ENCODE results near the gene ASB2. TPM values are rescaled to one million over a fixed set of nuclear protein-coding genes. Genes with fewer than 3 reads are reported as not detected.

The ASB2 gene
- polyA plus RNA-seq, 1 experiment: 0.06 TPM

DNA sequence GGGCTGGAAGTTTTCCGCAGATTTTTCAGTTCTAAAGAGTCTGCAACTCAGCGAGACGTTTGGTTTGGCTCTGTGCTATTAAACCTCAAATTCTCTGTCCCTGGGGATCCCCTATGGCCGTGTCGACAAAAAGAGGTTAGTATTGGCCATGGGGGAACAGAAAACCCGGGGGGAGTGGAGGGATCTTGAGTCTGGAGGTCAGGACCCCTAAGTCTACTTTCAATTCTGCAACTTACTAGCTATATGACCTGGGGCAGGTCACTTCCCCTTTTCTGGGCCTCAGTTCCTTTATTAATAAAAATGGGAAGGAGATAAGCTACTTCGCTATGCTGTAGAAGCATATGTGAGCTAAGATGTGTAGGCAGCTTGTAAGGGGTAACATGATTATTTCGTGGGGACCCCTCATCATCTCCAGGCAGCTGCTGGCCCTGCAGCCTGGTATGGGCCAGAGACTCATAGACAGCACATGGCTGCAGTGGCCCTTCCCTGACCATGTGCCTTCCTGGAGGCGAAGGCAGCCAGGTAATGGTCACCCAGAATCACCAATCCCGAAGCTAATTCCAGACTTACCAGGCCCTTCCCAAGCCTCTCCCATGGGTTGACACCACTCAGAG, 8.6 kb downstream of the ASB2 start:
- no peaks in the 10 kb centered on the region for H3K36me3 ChIP-seq (ENCODE audit: control insufficient read depth, insufficient read depth, low read length)
- POLR2A ChIA-PET: no interaction called here
- TF ChIP-seq CTCF (IDR thresholded peaks at IDR 0.05; ENCODE audit: insufficient read depth, low read depth, low read length): no peak
- no peak overlapping the region for H3K4me3 ChIP-seq (ENCODE audit: low read depth, low read length)
- peaks cover 1% of the 10 kb centered on the region; the same call in 1 of the 2 replicates for H3K27me3 ChIP-seq (ENCODE audit: control insufficient read depth, insufficient read depth, low read length)
- CTCF ChIA-PET: interaction anchor here (1.0 to 2.9 kb wide), 3 partner anchors 17 to 169 kb away, joined by 3 to 16 read pairs (median 6); no protein-coding TSS in a partner anchor
- DNase-seq (ENCODE audit: low read depth): no peak

DNA sequence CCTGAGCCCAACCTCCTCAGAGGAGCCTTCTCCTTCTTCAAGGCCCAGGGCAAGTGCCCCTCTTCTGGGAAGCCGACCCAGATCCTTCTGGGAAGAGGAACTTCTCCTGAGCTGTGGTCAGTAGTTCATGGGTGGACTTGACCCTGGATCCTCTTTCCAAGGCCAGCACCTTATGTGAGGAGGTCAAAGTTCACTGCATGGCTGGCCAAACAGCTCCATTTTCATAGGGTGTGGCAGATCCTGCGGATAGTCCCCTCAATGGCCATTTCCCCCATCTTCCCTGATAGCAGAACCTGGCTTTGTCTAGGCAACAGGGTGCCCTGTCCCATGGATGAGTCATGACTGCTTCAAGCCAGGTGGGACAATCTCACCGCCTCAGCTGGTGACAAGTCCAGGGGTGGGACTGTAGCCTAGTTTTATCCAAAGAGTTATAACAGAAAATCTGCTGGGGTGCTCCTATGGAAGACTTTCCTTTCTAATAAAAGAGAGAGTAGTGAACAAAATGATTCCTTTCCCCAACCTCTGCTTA, 10.4 kb downstream of the ASB2 start:
- H3K27me3 ChIP-seq (ENCODE audit: control insufficient read depth, insufficient read depth, low read length): no peaks in the 10 kb centered on the region
- DNase-seq (ENCODE audit: low read depth): no peak
- no peaks in the 10 kb centered on the region for H3K36me3 ChIP-seq (ENCODE audit: control insufficient read depth, insufficient read depth, low read length)
- no peak for TF ChIP-seq CTCF (IDR thresholded peaks at IDR 0.05; ENCODE audit: insufficient read depth, low read depth, low read length)
- ChIA-PET CTCF (interaction anchor here (0.8 to 2.4 kb wide), 3 partner anchors 26 to 35 kb away, joined by 3 to 15 read pairs (median 9); no protein-coding TSS in a partner anchor), POLR2A (no interaction called here)
- H3K4me3 ChIP-seq (ENCODE audit: low read depth, low read length): no peak overlapping the region

DNA sequence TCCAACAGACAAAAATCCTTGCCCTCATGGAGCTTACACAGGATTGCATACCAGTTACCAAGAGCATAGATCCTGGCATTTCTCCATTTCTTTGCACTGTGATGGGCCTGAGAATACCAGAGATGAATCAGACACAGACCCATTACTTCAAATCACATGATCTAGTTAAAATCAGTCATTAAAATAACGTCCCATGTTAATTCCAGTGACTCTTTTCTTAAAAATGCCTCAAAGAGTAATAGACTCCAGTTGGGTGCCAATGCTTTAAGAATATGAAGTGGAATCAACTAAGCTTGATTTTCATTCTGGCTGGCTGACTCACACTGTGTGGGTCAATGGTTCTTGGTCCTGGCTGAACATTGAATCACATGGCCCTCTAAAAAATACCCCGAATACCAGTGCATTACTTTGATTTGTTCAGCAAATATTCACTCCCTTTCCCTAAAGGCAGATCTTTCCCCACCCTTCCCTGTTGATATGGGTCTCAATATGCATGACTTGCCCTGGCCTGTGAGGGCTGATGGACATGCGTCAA, 11.0 kb downstream of the ASB2 start:
- Histone ChIP-seq H3K27me3 (ENCODE audit: control insufficient read depth, insufficient read depth, low read length) (no peaks in the 10 kb centered on the region), H3K4me3 (ENCODE audit: low read depth, low read length) (no peak overlapping the region), H3K36me3 (ENCODE audit: control insufficient read depth, insufficient read depth, low read length) (no peaks in the 10 kb centered on the region)
- peak; percentile 97 for DNase-seq (ENCODE audit: low read depth)
- POLR2A ChIA-PET: no interaction called here
- TF ChIP-seq CTCF (IDR thresholded peaks at IDR 0.05; ENCODE audit: insufficient read depth, low read depth, low read length): no peak
- CTCF ChIA-PET: interaction anchor here (0.8 to 2.4 kb wide), 3 partner anchors 26 to 36 kb away, joined by 3 to 15 read pairs (median 9); no protein-coding TSS in a partner anchor

GRCh38 chr14:93964820-93965286, 11.5 kb downstream of the ASB2 start:
- no peaks in the 10 kb centered on the region for H3K36me3 ChIP-seq (ENCODE audit: control insufficient read depth, insufficient read depth, low read length)
- TF ChIP-seq CTCF (IDR thresholded peaks at IDR 0.05; ENCODE audit: insufficient read depth, low read depth, low read length): no peak
- CTCF ChIA-PET: interaction anchor here (1.1 to 2.4 kb wide), 3 partner anchors 8 to 36 kb away, joined by 3 to 15 read pairs (median 9); no protein-coding TSS in a partner anchor
- POLR2A ChIA-PET: no interaction called here
- no peak overlapping the region for H3K4me3 ChIP-seq (ENCODE audit: low read depth, low read length)
- no peak for DNase-seq (ENCODE audit: low read depth)
- no peaks in the 10 kb centered on the region for H3K27me3 ChIP-seq (ENCODE audit: control insufficient read depth, insufficient read depth, low read length)

DNA sequence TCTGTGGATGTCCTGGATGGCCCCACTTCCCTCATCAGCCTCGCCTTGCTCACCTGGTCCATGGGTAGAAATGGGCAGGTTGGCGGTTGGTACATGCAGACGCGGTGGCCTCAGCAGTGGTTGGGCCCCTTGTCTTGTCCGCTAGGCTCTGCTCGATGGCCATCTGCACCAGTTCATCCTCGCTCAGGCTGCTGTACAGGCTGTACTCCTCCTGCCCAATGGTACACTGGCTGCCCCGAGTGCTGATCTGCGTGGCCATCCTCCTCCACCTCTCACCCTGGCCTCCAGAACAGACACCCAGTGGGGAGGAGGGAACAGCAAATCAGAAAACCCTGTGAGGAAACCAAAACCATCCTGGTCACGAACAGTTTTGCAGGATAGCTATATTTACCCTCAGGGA, 12.1 kb downstream of the ASB2 start:
- ChIA-PET POLR2A (no interaction called here), CTCF (interaction anchor here (1.1 to 2.4 kb wide), 3 partner anchors 9 to 37 kb away, joined by 3 to 15 read pairs (median 9); no protein-coding TSS in a partner anchor)
- TF ChIP-seq CTCF (IDR thresholded peaks at IDR 0.05; ENCODE audit: insufficient read depth, low read depth, low read length): no peak

More for the DNA sequence above, 12.1 kb downstream of the ASB2 start:
- Histone ChIP-seq H3K4me3 (ENCODE audit: low read depth, low read length) (no peak overlapping the region), H3K36me3 (ENCODE audit: control insufficient read depth, insufficient read depth, low read length) (no peaks in the 10 kb centered on the region), H3K27me3 (ENCODE audit: control insufficient read depth, insufficient read depth, low read length) (no peaks in the 10 kb centered on the region)
- DNase-seq (ENCODE audit: low read depth): no peak
